OCI-LY3 (cell line): ENCODE data around the gene GRIA2.

ENCODE experiments used
- H2AFZ ChIP-seq: fragments of 200-600, 300-600 bp; shearing (Covaris generic); 2 replicates; pipeline ENCODE4 v1.6.0; 2014; ENCODE audit warnings: antibody characterized with exemption, low read depth, low read length
- H3K27ac ChIP-seq: fragments of 200-600, 300-600 bp; sonication (generic); 2 replicates; pipeline ENCODE4 v1.5.1; 2014; ENCODE audit warnings: mild to moderate bottlenecking, low read length, moderate library complexity, mixed read lengths
- H3K27me3 ChIP-seq: fragments of 200-600, 300-600 bp; sonication (generic); 2 replicates; pipeline ENCODE4 v1.6.1; 2014; ENCODE audit warnings: low read depth, low read length, mixed read lengths
- H3K36me3 ChIP-seq: fragments of 200-600, 300-600 bp; sonication (generic); replicated peaks from 2 replicates; pipeline ENCODE3; 2014; ENCODE audit warnings: low read depth, low read length, mixed read lengths
- H3K4me1 ChIP-seq: fragments of 300-600, 200-600 bp; sonication (generic); 2 replicates; pipeline ENCODE4 v1.6.1; 2014; ENCODE audit warnings: low read length, mixed read lengths
- H3K4me2 ChIP-seq: fragments of 200-600, 300-600 bp; sonication (generic); 2 replicates; pipeline ENCODE4 v1.6.1; 2014; ENCODE audit warnings: low read length, mixed read lengths
- H3K4me3 ChIP-seq: fragments of 300-600, 200-600 bp; sonication (generic); 2 replicates; pipeline ENCODE4 v1.5.1; 2014; ENCODE audit warnings: antibody characterized with exemption, mild to moderate bottlenecking, low read length, moderate library complexity
- H3K79me2 ChIP-seq: fragments of 300-600, 200-600 bp; shearing (Covaris generic); 2 replicates; pipeline ENCODE4 v1.6.1; 2014; ENCODE audit warnings: mild to moderate bottlenecking, low read length, mixed read lengths
- H3K9ac ChIP-seq: fragments of 300-600, 200-600 bp; shearing (Covaris generic); 2 replicates; pipeline ENCODE4 v1.6.0; 2014; ENCODE audit warnings: mild to moderate bottlenecking, low read length, moderate library complexity
- H3K9me3 ChIP-seq: fragments of 200-600, 300-600 bp; shearing (Covaris generic); 2 replicates; pipeline ENCODE4 v1.6.1; 2014; ENCODE audit warnings: low read length, mixed read lengths; ENCODE audit not compliant: insufficient read depth
- H4K20me1 ChIP-seq: fragments of 200-600, 300-600 bp; sonication (generic); 2 replicates; pipeline ENCODE4 v1.6.1; 2016; ENCODE audit warnings: low read length, mixed read lengths; ENCODE audit not compliant: insufficient read depth
- EZH2phosphoT487 ChIP-seq: fragments of 200-600 bp; shearing (Covaris generic); IDR thresholded peaks from 2 replicates; pipeline ENCODE4 v1.6.1; 2018; ENCODE audit warnings: antibody characterized with exemption, mixed run types, low read depth
- TF ChIP-seq, protein P1 (sequence below): fragments of 200-600, 300-600 bp; sonication (generic); IDR thresholded peaks from 2 replicates; pipeline ENCODE4 v1.5.1; 2014; ENCODE audit warnings: antibody characterized with exemption, low read length, low read depth

Gene GRIA2

DNA sequence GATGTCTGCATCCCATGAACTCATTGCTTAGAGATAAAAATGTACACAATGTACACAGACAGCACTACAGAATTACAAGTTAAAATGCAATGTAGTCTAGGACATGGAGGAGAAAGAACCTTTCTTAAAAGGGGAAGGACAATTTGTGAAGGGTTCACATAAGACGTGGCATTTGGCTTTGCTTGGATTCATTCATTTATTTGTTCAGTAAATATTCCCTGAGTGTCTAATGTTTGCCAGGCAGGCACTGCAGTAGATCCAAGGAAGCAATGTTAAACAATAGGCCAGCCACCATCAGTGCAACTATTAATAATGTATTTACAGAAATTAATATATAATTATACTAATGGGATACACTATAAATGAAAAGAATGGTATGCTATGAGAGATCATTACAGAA, 94.4 kb downstream of the GRIA2 start:
- no peak overlapping the region for H3K4me2 ChIP-seq
- TF ChIP-seq, protein P1, sequence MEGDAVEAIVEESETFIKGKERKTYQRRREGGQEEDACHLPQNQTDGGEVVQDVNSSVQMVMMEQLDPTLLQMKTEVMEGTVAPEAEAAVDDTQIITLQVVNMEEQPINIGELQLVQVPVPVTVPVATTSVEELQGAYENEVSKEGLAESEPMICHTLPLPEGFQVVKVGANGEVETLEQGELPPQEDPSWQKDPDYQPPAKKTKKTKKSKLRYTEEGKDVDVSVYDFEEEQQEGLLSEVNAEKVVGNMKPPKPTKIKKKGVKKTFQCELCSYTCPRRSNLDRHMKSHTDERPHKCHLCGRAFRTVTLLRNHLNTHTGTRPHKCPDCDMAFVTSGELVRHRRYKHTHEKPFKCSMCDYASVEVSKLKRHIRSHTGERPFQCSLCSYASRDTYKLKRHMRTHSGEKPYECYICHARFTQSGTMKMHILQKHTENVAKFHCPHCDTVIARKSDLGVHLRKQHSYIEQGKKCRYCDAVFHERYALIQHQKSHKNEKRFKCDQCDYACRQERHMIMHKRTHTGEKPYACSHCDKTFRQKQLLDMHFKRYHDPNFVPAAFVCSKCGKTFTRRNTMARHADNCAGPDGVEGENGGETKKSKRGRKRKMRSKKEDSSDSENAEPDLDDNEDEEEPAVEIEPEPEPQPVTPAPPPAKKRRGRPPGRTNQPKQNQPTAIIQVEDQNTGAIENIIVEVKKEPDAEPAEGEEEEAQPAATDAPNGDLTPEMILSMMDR: no peak
- TF ChIP-seq EZH2phosphoT487: no peak
- no peak overlapping the region for H3K27ac ChIP-seq
- H3K4me1 ChIP-seq: no peaks in the 10 kb centered on the region
- no peaks in the 10 kb centered on the region for H3K36me3 ChIP-seq
- H3K9me3 ChIP-seq: no peaks in the 10 kb centered on the region
- no peaks in the 10 kb centered on the region for H3K27me3 ChIP-seq
- no peak overlapping the region for H3K9ac ChIP-seq
- no peaks in the 10 kb centered on the region for H3K79me2 ChIP-seq
- H2AFZ ChIP-seq: no peak overlapping the region
- H4K20me1 ChIP-seq: no peaks in the 10 kb centered on the region
- H3K4me3 ChIP-seq: no peak overlapping the region

DNA sequence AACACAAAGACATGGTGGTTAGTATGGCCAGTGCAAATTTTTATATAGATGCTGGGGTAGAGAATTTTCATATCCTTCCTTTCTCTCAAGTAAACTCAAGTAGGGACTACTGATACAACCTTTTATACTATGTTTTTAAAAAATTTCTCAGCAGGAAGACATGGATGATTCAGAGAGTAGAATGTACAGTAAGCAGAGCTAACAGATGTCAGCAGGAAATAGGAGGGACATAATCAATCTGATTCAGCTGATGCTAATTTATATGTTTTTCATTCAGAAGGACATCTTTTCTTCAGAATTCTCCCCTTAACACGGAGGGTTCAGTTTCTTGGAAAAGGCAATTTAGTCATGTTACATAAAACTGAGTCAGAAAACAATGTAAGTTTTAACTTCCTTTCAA, 95.4 kb downstream of the GRIA2 start:
- H3K4me1 ChIP-seq: no peaks in the 10 kb centered on the region
- no peaks in the 10 kb centered on the region for H3K27me3 ChIP-seq
- no peak overlapping the region for H2AFZ ChIP-seq
- no peaks in the 10 kb centered on the region for H3K79me2 ChIP-seq
- H3K4me2 ChIP-seq: no peak overlapping the region
- no peak overlapping the region for H3K9ac ChIP-seq
- H3K36me3 ChIP-seq: no peaks in the 10 kb centered on the region
- TF ChIP-seq, protein P1: no peak
- TF ChIP-seq EZH2phosphoT487: no peak
- no peaks in the 10 kb centered on the region for H4K20me1 ChIP-seq
- no peak overlapping the region for H3K27ac ChIP-seq
- no peak overlapping the region for H3K4me3 ChIP-seq
- no peaks in the 10 kb centered on the region for H3K9me3 ChIP-seq

DNA sequence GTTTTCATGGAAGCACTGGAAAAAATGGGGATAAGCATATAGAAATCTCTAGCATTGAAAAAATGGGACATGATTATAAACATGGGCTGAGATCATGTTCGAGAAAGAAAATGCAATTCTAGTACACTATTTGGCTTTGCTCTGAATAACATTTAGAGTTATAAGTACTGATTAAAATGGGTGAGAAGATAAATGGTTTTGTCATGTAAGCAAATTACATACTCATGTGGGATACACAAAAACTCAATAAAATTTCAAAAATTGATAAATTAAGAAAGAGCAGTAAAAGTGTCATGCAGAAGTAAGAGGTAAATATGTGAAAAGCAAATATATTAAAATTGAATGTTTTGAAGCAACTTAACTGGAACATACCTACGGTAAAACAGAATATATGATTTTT, 99.6 kb downstream of the GRIA2 start:
- H3K36me3 ChIP-seq: no peaks in the 10 kb centered on the region
- H3K4me2 ChIP-seq: no peak overlapping the region
- H4K20me1 ChIP-seq: no peaks in the 10 kb centered on the region
- H3K9ac ChIP-seq: no peak overlapping the region
- TF ChIP-seq, protein P1: no peak
- no peak for TF ChIP-seq EZH2phosphoT487
- no peaks in the 10 kb centered on the region for H3K9me3 ChIP-seq
- H3K4me1 ChIP-seq: no peaks in the 10 kb centered on the region
- H2AFZ ChIP-seq: no peak overlapping the region
- no peaks in the 10 kb centered on the region for H3K79me2 ChIP-seq
- H3K4me3 ChIP-seq: no peak overlapping the region
- H3K27me3 ChIP-seq: no peaks in the 10 kb centered on the region
- no peak overlapping the region for H3K27ac ChIP-seq

DNA sequence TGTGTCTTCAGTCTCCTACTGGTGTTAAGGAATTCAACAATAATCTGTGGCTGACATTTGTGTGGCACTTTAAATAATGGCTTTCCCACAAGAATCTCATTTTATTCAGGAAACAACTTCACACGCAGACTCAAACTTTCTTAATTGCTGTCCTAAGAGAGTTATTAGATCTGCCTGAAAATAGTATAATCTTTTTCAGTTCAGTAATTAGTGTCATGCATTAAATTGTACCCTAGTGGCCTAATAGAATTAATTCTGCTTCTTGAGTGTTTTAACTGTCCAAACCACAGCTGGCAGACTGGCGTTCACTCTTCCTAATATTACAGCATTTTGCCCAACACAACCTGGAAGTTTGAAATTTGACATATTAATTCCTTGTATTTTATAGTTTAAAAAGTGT, 107.1 kb downstream of the GRIA2 start:
- TF ChIP-seq, protein P1: no peak
- no peak for TF ChIP-seq EZH2phosphoT487
- H3K27ac ChIP-seq: no peak overlapping the region
- no peak overlapping the region for H3K9ac ChIP-seq
- no peak overlapping the region for H3K4me2 ChIP-seq
- no peak overlapping the region for H2AFZ ChIP-seq
- H3K9me3 ChIP-seq: no peaks in the 10 kb centered on the region
- H4K20me1 ChIP-seq: no peaks in the 10 kb centered on the region
- no peaks in the 10 kb centered on the region for H3K27me3 ChIP-seq
- no peaks in the 10 kb centered on the region for H3K79me2 ChIP-seq
- no peaks in the 10 kb centered on the region for H3K36me3 ChIP-seq
- H3K4me3 ChIP-seq: no peak overlapping the region
- H3K4me1 ChIP-seq: no peaks in the 10 kb centered on the region
